ENCODE data around the gene PRDM16.

The PRDM16 gene

GRCh38 chr1:3380469-3380868 is 311.5 kb downstream of the PRDM16 start:
- Histone ChIP-seq H3K9ac (ENCODE audit: low read length) (no peak overlapping the region), H3K36me3 (ENCODE audit: control insufficient read depth in 1 of 2, insufficient read depth in 2 of 2, low read depth in 1 of 2, low read length in 2 of 2) (no peaks in the 10 kb centered on the region), H2AFZ (ENCODE audit: low read depth, low read length) (no peak overlapping the region), H3K4me3 (ENCODE audit: insufficient read depth in 1 of 2, low read depth in 1 of 2, low read length in 2 of 2) (no peak overlapping the region), H3K4me2 (ENCODE audit: low read length, poor library complexity, severe bottlenecking) (no peak overlapping the region), H2BK120ac (ENCODE audit: low read depth, low read length) (no peak overlapping the region), H3K79me1 (replicated peaks; ENCODE audit: low read length, poor library complexity, severe bottlenecking) (no peaks in the 10 kb centered on the region), H3K9me3 (ENCODE audit: control insufficient read depth, low read length) (no peaks in the 10 kb centered on the region), H3K18ac (ENCODE audit: low read depth in 1 of 2, low read length in 2 of 2) (no peak overlapping the region), H4K8ac (ENCODE audit: low read length) (no peak overlapping the region), H3K14ac (ENCODE audit: low read length in 2 of 2) (no peak overlapping the region), H2BK5ac (ENCODE audit: low read depth, low read length, poor library complexity, severe bottlenecking) (no peak overlapping the region), H2BK12ac (ENCODE audit: low read length in 2 of 2) (no peak overlapping the region), H2BK15ac (ENCODE audit: low read depth, poor library complexity, severe bottlenecking) (no peak overlapping the region), H3K4me1 (ENCODE audit: control insufficient read depth, insufficient read depth, low read depth, low read length) (peaks cover 12% of the 10 kb centered on the region), H3K4ac (ENCODE audit: low read depth in 1 of 2, low read length in 2 of 2) (no peak overlapping the region), H3K27ac (ENCODE audit: low read length, poor library complexity, severe bottlenecking) (no peak overlapping the region), H4K91ac (ENCODE audit: low read length) (no peak overlapping the region), H3K23ac (ENCODE audit: low read length in 2 of 2) (no peak overlapping the region), H2AK5ac (ENCODE audit: low read length, severe bottlenecking) (no peak overlapping the region), H3K27me3 (ENCODE audit: control insufficient read depth in 1 of 2, insufficient read depth in 1 of 2, low read length in 2 of 2) (peaks cover 3 to 33% of the 10 kb centered on the region in 2 experiments)
- no peak for DNase-seq
- WGBS, result 77% methylated on average over 11 of the region's 11 CpGs

GRCh38 chr1:3381901-3382300 is 312.9 kb downstream of the PRDM16 start:
- H3K4me1 ChIP-seq (ENCODE audit: control insufficient read depth, insufficient read depth, low read depth, low read length), result peaks cover 12% of the 10 kb centered on the region
- no peak overlapping the region for H2BK5ac ChIP-seq (ENCODE audit: low read depth, low read length, poor library complexity, severe bottlenecking)
- H3K79me1 ChIP-seq (replicated peaks; ENCODE audit: low read length, poor library complexity, severe bottlenecking), result no peaks in the 10 kb centered on the region
- no peak overlapping the region for H4K91ac ChIP-seq (ENCODE audit: low read length)
- no peaks in the 10 kb centered on the region for H3K9me3 ChIP-seq (ENCODE audit: control insufficient read depth, low read length)
- H2BK120ac ChIP-seq (ENCODE audit: low read depth, low read length), result no peak overlapping the region
- H3K4me3 ChIP-seq (ENCODE audit: insufficient read depth in 1 of 2, low read depth in 1 of 2, low read length in 2 of 2), result no peak overlapping the region
- no peak overlapping the region for H4K8ac ChIP-seq (ENCODE audit: low read length)
- H2BK12ac ChIP-seq (ENCODE audit: low read length in 2 of 2), result no peak overlapping the region
- H2AFZ ChIP-seq (ENCODE audit: low read depth, low read length), result no peak overlapping the region
- WGBS, result 79% methylated on average over 10 of the region's 10 CpGs
- DNase-seq, result no peak
- no peak overlapping the region for H3K9ac ChIP-seq (ENCODE audit: low read length)
- H3K4me2 ChIP-seq (ENCODE audit: low read length, poor library complexity, severe bottlenecking), result no peak overlapping the region
- H3K18ac ChIP-seq (ENCODE audit: low read depth in 1 of 2, low read length in 2 of 2), result no peak overlapping the region
- no peak overlapping the region for H2AK5ac ChIP-seq (ENCODE audit: low read length, severe bottlenecking)
- no peak overlapping the region for H3K23ac ChIP-seq (ENCODE audit: low read length in 2 of 2)
- H3K27me3 ChIP-seq (ENCODE audit: control insufficient read depth in 1 of 2, insufficient read depth in 1 of 2, low read length in 2 of 2), result peaks cover 9 to 24% of the 10 kb centered on the region in 2 experiments
- H3K36me3 ChIP-seq (ENCODE audit: control insufficient read depth in 1 of 2, insufficient read depth in 2 of 2, low read depth in 1 of 2, low read length in 2 of 2), result no peaks in the 10 kb centered on the region
- H3K14ac ChIP-seq (ENCODE audit: low read length in 2 of 2), result no peak overlapping the region
- H2BK15ac ChIP-seq (ENCODE audit: low read depth, poor library complexity, severe bottlenecking), result no peak overlapping the region
- no peak overlapping the region for H3K27ac ChIP-seq (ENCODE audit: low read length, poor library complexity, severe bottlenecking)
- H3K4ac ChIP-seq (ENCODE audit: low read depth in 1 of 2, low read length in 2 of 2), result no peak overlapping the region

- Histone ChIP-seq H3K27me3 (ENCODE audit: control insufficient read depth in 1 of 2, insufficient read depth in 1 of 2, low read length in 2 of 2) (peaks cover 13 to 27% of the 10 kb centered on the region in 2 experiments), H4K91ac (ENCODE audit: low read length) (no peak overlapping the region), H3K14ac (ENCODE audit: low read length in 2 of 2) (no peak overlapping the region), H3K4me3 (ENCODE audit: insufficient read depth in 1 of 2, low read depth in 1 of 2, low read length in 2 of 2) (no peak overlapping the region), H2AFZ (ENCODE audit: low read depth, low read length) (no peak overlapping the region), H2BK120ac (ENCODE audit: low read depth, low read length) (no peak overlapping the region), H3K18ac (ENCODE audit: low read depth in 1 of 2, low read length in 2 of 2) (no peak overlapping the region), H4K8ac (ENCODE audit: low read length) (no peak overlapping the region), H3K79me1 (replicated peaks; ENCODE audit: low read length, poor library complexity, severe bottlenecking) (no peaks in the 10 kb centered on the region), H3K27ac (ENCODE audit: low read length, poor library complexity, severe bottlenecking) (no peak overlapping the region), H3K4ac (ENCODE audit: low read depth in 1 of 2, low read length in 2 of 2) (no peak overlapping the region), H3K9ac (ENCODE audit: low read length) (no peak overlapping the region), H2BK15ac (ENCODE audit: low read depth, poor library complexity, severe bottlenecking) (no peak overlapping the region), H2BK12ac (ENCODE audit: low read length in 2 of 2) (no peak overlapping the region), H2BK5ac (ENCODE audit: low read depth, low read length, poor library complexity, severe bottlenecking) (no peak overlapping the region), H3K9me3 (ENCODE audit: control insufficient read depth, low read length) (no peaks in the 10 kb centered on the region), H3K36me3 (ENCODE audit: control insufficient read depth in 1 of 2, insufficient read depth in 2 of 2, low read depth in 1 of 2, low read length in 2 of 2) (no peaks in the 10 kb centered on the region), H3K4me1 (ENCODE audit: control insufficient read depth, insufficient read depth, low read depth, low read length) (peaks cover 12% of the 10 kb centered on the region), H2AK5ac (ENCODE audit: low read length, severe bottlenecking) (no peak overlapping the region), H3K23ac (ENCODE audit: low read length in 2 of 2) (no peak overlapping the region), H3K4me2 (ENCODE audit: low read length, poor library complexity, severe bottlenecking) (no peak overlapping the region)
- no peak for DNase-seq
- 78% methylated on average over 14 of the region's 14 CpGs for WGBS
Measured at GRCh38 chr1:3382326-3383057, 313.5 kb downstream of the PRDM16 start.

- Histone ChIP-seq H3K79me1 (replicated peaks; ENCODE audit: low read length, poor library complexity, severe bottlenecking) (no peaks in the 10 kb centered on the region), H2BK5ac (ENCODE audit: low read depth, low read length, poor library complexity, severe bottlenecking) (no peak overlapping the region), H3K9me3 (ENCODE audit: control insufficient read depth, low read length) (no peaks in the 10 kb centered on the region), H3K4me2 (ENCODE audit: low read length, poor library complexity, severe bottlenecking) (no peak overlapping the region), H2AFZ (ENCODE audit: low read depth, low read length) (no peak overlapping the region), H3K14ac (ENCODE audit: low read length in 2 of 2) (no peak overlapping the region), H4K91ac (ENCODE audit: low read length) (no peak overlapping the region), H3K4ac (ENCODE audit: low read depth in 1 of 2, low read length in 2 of 2) (no peak overlapping the region), H3K9ac (ENCODE audit: low read length) (no peak overlapping the region), H3K4me3 (ENCODE audit: insufficient read depth in 1 of 2, low read depth in 1 of 2, low read length in 2 of 2) (peak overlapping the region in 1 of 2 experiments; percentile 2), H2BK120ac (ENCODE audit: low read depth, low read length) (no peak overlapping the region), H2BK12ac (ENCODE audit: low read length in 2 of 2) (no peak overlapping the region), H3K23ac (ENCODE audit: low read length in 2 of 2) (no peak overlapping the region), H3K18ac (ENCODE audit: low read depth in 1 of 2, low read length in 2 of 2) (no peak overlapping the region), H3K27ac (ENCODE audit: low read length, poor library complexity, severe bottlenecking) (no peak overlapping the region), H3K4me1 (ENCODE audit: control insufficient read depth, insufficient read depth, low read depth, low read length) (peaks cover 13% of the 10 kb centered on the region), H4K8ac (ENCODE audit: low read length) (no peak overlapping the region), H3K27me3 (ENCODE audit: control insufficient read depth in 1 of 2, insufficient read depth in 1 of 2, low read length in 2 of 2) (peaks cover 18 to 38% of the 10 kb centered on the region in 2 experiments), H2BK15ac (ENCODE audit: low read depth, poor library complexity, severe bottlenecking) (no peak overlapping the region), H2AK5ac (ENCODE audit: low read length, severe bottlenecking) (no peak overlapping the region), H3K36me3 (ENCODE audit: control insufficient read depth in 1 of 2, insufficient read depth in 2 of 2, low read depth in 1 of 2, low read length in 2 of 2) (no peaks in the 10 kb centered on the region)
- no peak for DNase-seq
- 88% methylated on average over 5 of the region's 5 CpGs for WGBS
Measured at GRCh38 chr1:3383679-3384078, 314.7 kb downstream of the PRDM16 start.
